ENCODE results near the gene PLEKHG3.
A peak's percentile ranks its signal among the peaks of the same experiment; 100 is the strongest.
"Not testable (repeated sequence)": the region's sequence is repeated elsewhere in the genome, so short reads cannot be mapped to it uniquely, and the experiment has no call there.

The PLEKHG3 gene

GRCh38 chr14:64688811-64689281 lies 15.4 kb upstream of the PLEKHG3 start:
- no peak for DNase-seq

GRCh38 chr14:64689289-64689688 lies 14.9 kb upstream of the PLEKHG3 start:
- DNase-seq = no peak

GRCh38 chr14:64690607-64691006 lies 13.6 kb upstream of the PLEKHG3 start:
- DNase-seq = not testable (repeated sequence)

GRCh38 chr14:64691376-64691775 lies 12.8 kb upstream of the PLEKHG3 start:
- DNase-seq = no peak

GRCh38 chr14:64692189-64692985 lies 11.8 kb upstream of the PLEKHG3 start:
- DNase-seq = no peak

GRCh38 chr14:64692986-64693809 lies 11.0 kb upstream of the PLEKHG3 start:
- no peak for DNase-seq

GRCh38 chr14:64693810-64694165 lies 10.4 kb upstream of the PLEKHG3 start:
- no peak for DNase-seq

- no peak for DNase-seq
Observed at GRCh38 chr14:64695071-64695470, 9.2 kb upstream of the PLEKHG3 start.

- no peak for DNase-seq
Observed at GRCh38 chr14:64696355-64696857, 7.8 kb upstream of the PLEKHG3 start.

GRCh38 chr14:64698903-64699302 lies 5.3 kb upstream of the PLEKHG3 start:
- no peak for DNase-seq

GRCh38 chr14:64700290-64700689 lies 3.9 kb upstream of the PLEKHG3 start:
- DNase-seq = no peak

- no peak for DNase-seq
Observed at GRCh38 chr14:64700894-64701293, 3.3 kb upstream of the PLEKHG3 start.

GRCh38 chr14:64701660-64702059 lies 2.6 kb upstream of the PLEKHG3 start:
- no peak for DNase-seq

GRCh38 chr14:64702493-64703394 lies 1.5 kb upstream of the PLEKHG3 start:
- peak; percentile 28 for DNase-seq

- no peak for DNase-seq
Observed at GRCh38 chr14:64703395-64704142, 655 bp upstream of the PLEKHG3 start.

GRCh38 chr14:64704743-64705380 lies 638 bp downstream of the PLEKHG3 start:
- DNase-seq = no peak

- no peak for DNase-seq
Observed at GRCh38 chr14:64705381-64706118, 1.3 kb downstream of the PLEKHG3 start.

- DNase-seq = no peak
Observed at GRCh38 chr14:64706119-64706592, 1.9 kb downstream of the PLEKHG3 start.

GRCh38 chr14:64706593-64707193 lies 2.5 kb downstream of the PLEKHG3 start:
- DNase-seq = no peak

- no peak for DNase-seq
Observed at GRCh38 chr14:64707661-64708060, 3.4 kb downstream of the PLEKHG3 start.

Data from activated CD4-positive, alpha-beta T cell treated with anti-CD3 and anti-CD28 coated beads, Interleukin-2, amount 50 U/mL, for 1 hour (primary cell).